Left lung (tissue), 10 donors: ENCODE results near the gene DACH1. TPM values are rescaled to one million over a fixed set of nuclear protein-coding genes. Genes with fewer than 3 reads are reported as not detected.

Experiments
- ATAC-seq: fragments of 200-7000 bp; cut with Tn5 transposase; one replicate; pipeline ENCODE4 v1.9.1; 2020; ENCODE audit warnings: moderate library complexity
- DNase-seq, 4 donors: peaks; one replicate each; pipeline ENCODE4 v3.0.0-alpha.2; 2013 to 2020
- H3K27ac ChIP-seq, 2 donors: fragments of 200-600 bp; sonication (generic) in 1 of 2; one replicate each; pipeline versions ENCODE4 v1.5.0 to v1.8.0; 2020 to 2021
- H3K27me3 ChIP-seq, 2 donors: fragments of 200-600 bp; sonication (generic) in 1 of 2; one replicate each; pipeline versions ENCODE4 v1.5.0 to v1.8.0; 2020 to 2021
- H3K36me3 ChIP-seq, 2 donors: fragments of 200-600 bp; sonication (generic) in 1 of 2; one replicate each; pipeline versions ENCODE4 v1.5.0 to v1.8.0; 2020 to 2021
- H3K4me1 ChIP-seq, 2 donors: fragments of 200-600 bp; one replicate each; pipeline ENCODE4 v1.8.0; 2021
- H3K4me3 ChIP-seq, 2 donors: fragments of 200-600 bp; sonication (generic) in 1 of 2; one replicate each; pipeline versions ENCODE4 v1.5.0 to v1.8.0; 2020 to 2021; ENCODE audit warnings: mild to moderate bottlenecking in 1 of 2
- H3K9me3 ChIP-seq, 2 donors: fragments of 200-600 bp; sonication (generic) in 1 of 2; one replicate each; pipeline versions ENCODE4 v1.5.0 to v1.8.0; 2020 to 2021
- intact Hi-C, 2 donors: fragments of 100-400 bp; cut with DNase I; formaldehyde crosslinking; loops; one replicate each; pipeline versions ENCODE4 v1.11.2 to v1.14.2; 2022
- polyA plus RNA-seq, 6 donors: library from polyadenylated mRNA; unstranded; fragments of 120-200 nt; gene quantifications; one replicate each; pipeline ENCODE4 v1.2.1, GENCODE V29; 2013; ENCODE audit not compliant: insufficient read length in 6 of 6
- total RNA-seq, 2 donors: library from RNA; stranded (reverse); fragmentation: NEBNext Ultra II Directional; extraction: Animal tissue kit (Norgen Biotek cat#: 25700); gene quantifications; one replicate each; pipeline ENCODE4 v1.2.1, GENCODE V29; 2021
- TF ChIP-seq, protein P1 (sequence below), 2 donors: fragments of 200-600 bp; sonication (generic) in 1 of 2; IDR thresholded peaks; one replicate each; pipeline versions ENCODE4 v1.5.0 to v1.8.0; 2021; ENCODE audit warnings: antibody characterized with exemption in 2 of 2
- donor health status: DM: no; HTN: yes; CAD: no.
- donor health status: DM: no; HTN: no; CAD: no.

Gene DACH1
- total and polyA plus RNA-seq, 8 donors, result 4.6 to 47.5 (median 43.9) TPM

DNA sequence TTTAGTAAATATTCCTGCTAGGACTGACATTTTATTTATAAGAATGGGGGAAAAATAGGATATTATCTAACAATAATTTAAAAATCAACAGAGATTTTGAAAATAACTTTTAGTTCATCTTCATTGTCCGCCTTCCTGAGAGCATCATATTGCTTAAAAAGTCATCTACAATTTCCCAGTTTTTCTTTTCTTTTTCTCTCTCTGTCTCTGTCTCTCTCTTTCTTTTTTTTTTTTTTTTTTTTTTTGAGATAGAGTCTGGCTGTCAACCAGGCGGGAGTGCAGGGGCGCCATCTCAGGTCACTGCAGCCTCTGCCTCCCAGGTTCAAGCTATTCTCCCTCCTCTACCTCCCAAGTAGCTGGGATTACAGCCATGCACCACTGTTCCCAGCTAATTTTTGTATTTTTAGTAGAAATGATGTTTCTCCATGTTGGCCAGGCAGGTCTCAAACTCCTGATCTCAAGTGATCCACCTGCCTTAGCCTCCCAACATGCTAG lies 276.3 kb downstream of the DACH1 start:
- Histone ChIP-seq H3K4me3 (no peak overlapping the region), H3K27me3 (no peaks in the 10 kb centered on the region), H3K9me3 (no peaks in the 10 kb centered on the region), H3K27ac (no peak overlapping the region), H3K36me3 (no peaks in the 10 kb centered on the region), H3K4me1 (peaks cover 0 to 5% of the 10 kb centered on the region in 2 donors)
- DNase-seq (no peak), ATAC-seq (no peak)
- TF ChIP-seq, protein P1, sequence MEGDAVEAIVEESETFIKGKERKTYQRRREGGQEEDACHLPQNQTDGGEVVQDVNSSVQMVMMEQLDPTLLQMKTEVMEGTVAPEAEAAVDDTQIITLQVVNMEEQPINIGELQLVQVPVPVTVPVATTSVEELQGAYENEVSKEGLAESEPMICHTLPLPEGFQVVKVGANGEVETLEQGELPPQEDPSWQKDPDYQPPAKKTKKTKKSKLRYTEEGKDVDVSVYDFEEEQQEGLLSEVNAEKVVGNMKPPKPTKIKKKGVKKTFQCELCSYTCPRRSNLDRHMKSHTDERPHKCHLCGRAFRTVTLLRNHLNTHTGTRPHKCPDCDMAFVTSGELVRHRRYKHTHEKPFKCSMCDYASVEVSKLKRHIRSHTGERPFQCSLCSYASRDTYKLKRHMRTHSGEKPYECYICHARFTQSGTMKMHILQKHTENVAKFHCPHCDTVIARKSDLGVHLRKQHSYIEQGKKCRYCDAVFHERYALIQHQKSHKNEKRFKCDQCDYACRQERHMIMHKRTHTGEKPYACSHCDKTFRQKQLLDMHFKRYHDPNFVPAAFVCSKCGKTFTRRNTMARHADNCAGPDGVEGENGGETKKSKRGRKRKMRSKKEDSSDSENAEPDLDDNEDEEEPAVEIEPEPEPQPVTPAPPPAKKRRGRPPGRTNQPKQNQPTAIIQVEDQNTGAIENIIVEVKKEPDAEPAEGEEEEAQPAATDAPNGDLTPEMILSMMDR (IDR thresholded peaks at IDR 0.05), result no peak
- intact Hi-C loops, result no loop called here

DNA sequence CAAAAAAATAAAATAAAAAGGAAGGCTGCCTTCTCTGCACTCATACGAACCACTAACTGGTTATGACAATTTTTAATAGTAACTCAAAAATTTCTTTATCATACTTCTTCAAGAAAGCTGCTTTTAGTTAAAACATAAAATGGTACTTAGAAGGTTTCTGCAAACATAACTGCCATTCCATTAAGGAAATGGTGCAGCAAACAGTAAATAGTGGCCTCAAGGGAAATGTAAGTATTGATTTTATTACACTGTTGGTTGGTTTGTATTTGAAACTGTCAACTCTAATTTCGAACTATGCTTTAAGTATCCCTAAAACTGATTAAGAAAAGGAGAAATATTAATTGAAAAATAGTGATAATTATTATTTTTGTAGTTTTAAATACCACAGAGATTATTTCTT lies 278.0 kb downstream of the DACH1 start:
- ATAC-seq, result no peak
- Histone ChIP-seq H3K4me3 (no peak overlapping the region), H3K27me3 (no peaks in the 10 kb centered on the region), H3K36me3 (no peaks in the 10 kb centered on the region), H3K9me3 (no peaks in the 10 kb centered on the region), H3K27ac (no peak overlapping the region), H3K4me1 (peaks cover 0 to 5% of the 10 kb centered on the region in 2 donors)
- TF ChIP-seq, protein P1 (IDR thresholded peaks at IDR 0.05), result no peak
- intact Hi-C loops, result no loop called here
- no peak for DNase-seq

DNA sequence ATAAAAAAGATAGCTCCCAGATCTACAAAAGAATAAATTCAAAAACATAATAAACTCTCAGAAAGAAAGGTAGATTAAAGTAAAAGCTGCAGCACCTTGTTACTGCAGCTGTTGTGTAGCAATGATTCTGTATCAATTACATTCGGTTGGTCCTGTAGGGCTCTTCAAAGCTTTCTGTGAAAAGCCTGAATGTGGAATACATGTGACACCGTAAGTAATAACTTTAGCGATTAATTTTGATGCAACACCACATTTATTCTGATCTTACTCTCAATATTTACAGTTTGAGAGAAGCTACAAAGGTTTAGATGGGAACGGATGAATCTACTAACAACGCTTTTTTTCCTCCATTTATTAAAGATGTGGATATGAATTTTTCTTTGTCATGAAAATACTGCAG lies 279.2 kb downstream of the DACH1 start:
- TF ChIP-seq, protein P1 (IDR thresholded peaks at IDR 0.05), result no peak
- no peak overlapping the region for H3K27ac ChIP-seq
- no peak for DNase-seq
- H3K9me3 ChIP-seq, result no peaks in the 10 kb centered on the region
- no peaks in the 10 kb centered on the region for H3K27me3 ChIP-seq
- intact Hi-C loops, result no loop called here
- H3K4me1 ChIP-seq, result peaks cover 0 to 5% of the 10 kb centered on the region in 2 donors
- ATAC-seq, result no peak
- no peaks in the 10 kb centered on the region for H3K36me3 ChIP-seq
- no peak overlapping the region for H3K4me3 ChIP-seq

- intact Hi-C loops, result no loop called here
- H3K36me3 ChIP-seq, result no peaks in the 10 kb centered on the region
- ATAC-seq (no peak), DNase-seq (no peak)
- H3K9me3 ChIP-seq, result no peaks in the 10 kb centered on the region
- no peaks in the 10 kb centered on the region for H3K27me3 ChIP-seq
- H3K27ac ChIP-seq, result no peak overlapping the region
- no peak overlapping the region for H3K4me3 ChIP-seq
- TF ChIP-seq, protein P1 (IDR thresholded peaks at IDR 0.05), result no peak
- H3K4me1 ChIP-seq, result peaks cover 0 to 5% of the 10 kb centered on the region in 2 donors
These were observed 279.8 kb downstream of the DACH1 start for GRCh38 chr13:71587193-71587592.

DNA sequence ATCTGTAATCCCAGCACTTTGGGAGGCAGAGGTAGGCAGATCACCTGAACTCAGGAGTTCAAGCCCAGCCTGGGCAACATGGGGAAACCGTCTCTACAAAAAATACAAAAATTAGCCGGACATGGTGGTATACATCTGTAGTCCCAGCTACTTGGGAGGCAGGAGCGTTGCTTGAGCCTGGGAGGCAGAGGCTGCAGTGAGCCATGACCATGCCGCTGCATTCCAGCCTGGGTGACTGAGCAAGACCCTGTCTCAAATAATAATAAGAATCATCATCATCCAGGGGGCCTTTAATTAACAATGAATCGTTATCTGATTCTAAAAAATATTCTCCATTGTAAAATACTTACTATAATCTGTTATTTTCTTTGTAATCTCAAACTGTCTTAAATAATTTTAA lies 283.4 kb downstream of the DACH1 start:
- Histone ChIP-seq H3K27ac (no peak overlapping the region), H3K4me3 (no peak overlapping the region), H3K36me3 (no peaks in the 10 kb centered on the region), H3K4me1 (no peaks in the 10 kb centered on the region), H3K27me3 (no peaks in the 10 kb centered on the region), H3K9me3 (no peaks in the 10 kb centered on the region)
- intact Hi-C loops, result no loop called here
- no peak for ATAC-seq
- TF ChIP-seq, protein P1 (IDR thresholded peaks at IDR 0.05), result no peak
- no peak for DNase-seq
